ENCODE measurements around the gene LPP.

Gene LPP

DNA sequence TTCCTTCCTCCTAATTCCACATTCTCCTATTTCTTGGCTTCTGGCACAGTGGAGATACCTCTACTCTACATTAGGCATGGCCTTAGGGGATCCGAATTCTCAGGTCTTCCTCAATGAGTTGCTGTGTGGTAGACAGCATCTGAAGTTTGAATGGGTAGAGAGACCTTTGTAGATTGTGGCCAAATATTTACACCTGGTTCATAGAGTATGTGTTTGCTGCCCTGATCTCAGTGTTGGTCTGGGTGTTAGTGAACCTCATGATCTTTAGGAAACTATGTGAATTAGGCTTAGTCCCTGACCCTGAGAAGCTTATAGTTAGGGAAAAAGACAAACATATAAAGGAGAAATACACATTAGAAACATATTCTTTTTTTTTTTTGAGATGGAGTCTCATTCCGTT, 75.8 kb downstream of the LPP start:
- DNase-seq, result no peak

DNA sequence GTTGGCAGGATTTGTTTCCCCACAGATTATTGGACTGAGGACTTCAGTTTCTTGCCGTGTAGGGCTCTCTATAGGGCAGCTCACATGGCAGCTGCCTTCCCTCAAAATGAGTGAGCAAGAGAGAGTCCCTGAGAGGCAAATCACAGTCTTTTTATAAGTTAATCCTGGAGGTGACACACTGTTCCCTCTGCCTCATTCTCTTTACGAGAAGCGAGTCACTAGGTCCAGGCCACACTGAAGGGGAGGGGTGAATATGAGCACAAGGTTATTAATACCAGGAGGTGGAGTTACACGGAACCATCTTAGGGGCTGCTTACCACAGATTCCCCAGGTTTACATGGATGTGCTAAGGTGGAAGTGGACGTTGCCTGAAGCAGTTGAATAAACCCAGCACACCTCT, 77.0 kb downstream of the LPP start:
- peak; percentile 25 for DNase-seq

DNA sequence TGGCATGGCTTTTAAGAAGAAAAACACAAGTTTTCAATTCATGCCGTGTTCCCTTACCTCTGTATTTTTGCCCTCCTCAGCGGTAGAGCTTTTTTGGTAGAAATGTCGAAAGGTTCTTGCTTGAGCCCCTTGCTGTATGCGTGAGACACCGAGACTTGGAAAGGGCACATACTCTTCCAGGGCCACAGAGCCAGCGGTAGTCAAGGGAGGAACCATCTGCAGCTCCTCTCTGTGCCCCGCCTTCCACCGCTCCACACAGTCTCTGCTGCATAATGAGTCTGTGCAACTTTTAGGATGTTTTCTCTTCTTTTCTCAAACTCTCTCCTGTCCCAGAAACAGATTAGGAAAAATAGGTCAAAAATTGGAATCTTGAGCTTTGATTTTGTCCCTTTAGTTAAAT, 77.5 kb downstream of the LPP start:
- no peak for DNase-seq

DNA sequence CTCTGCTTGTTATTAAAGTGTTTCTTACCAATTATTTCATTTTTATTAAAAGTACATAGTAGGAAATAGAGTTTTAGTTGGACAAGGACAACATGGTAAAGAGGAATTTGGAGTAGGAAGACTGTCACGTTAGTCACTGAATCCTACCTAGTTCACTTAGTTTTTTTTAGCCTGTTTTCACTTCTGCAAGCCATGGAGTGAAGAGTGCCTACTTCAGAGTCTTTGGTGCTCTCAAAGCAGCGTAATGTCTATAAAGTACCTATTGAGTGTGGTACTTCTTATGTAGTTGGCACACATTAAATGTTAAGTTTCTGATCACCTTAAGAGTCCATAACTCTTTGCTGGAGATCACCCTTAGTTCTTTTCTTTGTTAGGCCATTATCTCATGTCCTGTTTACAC, 78.7 kb downstream of the LPP start:
- no peak for DNase-seq

DNA sequence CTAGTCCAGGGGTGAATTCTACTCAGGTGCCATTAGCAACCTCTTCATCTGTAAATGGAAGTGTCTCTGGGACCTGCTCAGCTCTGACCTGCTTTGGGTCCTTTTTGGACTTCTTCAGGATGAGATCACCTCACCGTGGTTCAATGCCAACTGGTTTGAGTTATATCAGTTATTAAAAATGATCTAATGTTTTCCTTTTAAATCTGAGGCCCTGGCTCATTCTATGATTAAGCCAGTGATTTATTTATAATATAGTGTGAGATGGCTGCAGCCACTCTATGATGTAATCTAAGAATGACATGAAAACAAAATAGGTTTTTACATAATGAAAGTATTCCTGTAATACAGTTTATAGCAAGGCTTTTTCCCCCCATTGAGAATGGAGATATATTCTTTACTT, 79.4 kb downstream of the LPP start:
- DNase-seq, result no peak

DNA sequence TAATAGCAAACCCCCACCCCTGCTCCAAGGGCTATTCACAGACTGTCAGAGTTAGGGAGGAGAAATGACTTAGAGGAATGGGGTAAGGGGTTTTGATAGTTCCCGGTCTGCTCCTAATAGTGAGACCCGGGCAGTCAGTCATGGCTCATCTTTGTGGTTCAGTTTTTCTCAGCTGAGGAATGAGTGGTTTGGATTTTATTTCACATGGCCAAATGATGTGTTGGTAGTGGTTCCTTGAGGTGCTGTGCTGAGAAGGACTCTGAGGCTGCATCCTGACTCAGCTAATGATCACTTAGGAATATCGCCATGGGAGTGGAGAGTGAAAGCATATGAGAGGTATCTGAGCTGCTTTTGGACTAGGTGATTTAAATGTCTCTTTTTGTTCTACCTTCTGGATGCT, 80.2 kb downstream of the LPP start:
- no peak for DNase-seq

DNA sequence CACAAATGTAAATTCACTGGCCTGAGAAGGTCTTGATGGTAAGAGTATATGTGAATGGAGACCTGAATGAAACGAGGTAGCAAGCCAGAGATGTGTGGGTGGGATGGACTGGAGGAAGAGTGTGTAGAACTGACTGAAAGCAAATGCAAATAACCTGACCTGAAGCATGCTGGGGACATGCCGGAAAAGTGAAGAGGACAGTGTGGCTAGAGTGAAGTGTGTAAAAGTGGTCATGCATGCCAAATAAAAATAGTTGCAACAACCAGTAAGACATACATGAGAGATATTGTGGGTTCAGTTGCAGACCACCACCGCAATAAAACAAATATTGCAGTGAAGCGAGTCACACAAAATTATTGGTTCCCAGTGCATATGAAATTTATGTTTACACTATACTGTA, 82.3 kb downstream of the LPP start:
- no peak for DNase-seq

DNA sequence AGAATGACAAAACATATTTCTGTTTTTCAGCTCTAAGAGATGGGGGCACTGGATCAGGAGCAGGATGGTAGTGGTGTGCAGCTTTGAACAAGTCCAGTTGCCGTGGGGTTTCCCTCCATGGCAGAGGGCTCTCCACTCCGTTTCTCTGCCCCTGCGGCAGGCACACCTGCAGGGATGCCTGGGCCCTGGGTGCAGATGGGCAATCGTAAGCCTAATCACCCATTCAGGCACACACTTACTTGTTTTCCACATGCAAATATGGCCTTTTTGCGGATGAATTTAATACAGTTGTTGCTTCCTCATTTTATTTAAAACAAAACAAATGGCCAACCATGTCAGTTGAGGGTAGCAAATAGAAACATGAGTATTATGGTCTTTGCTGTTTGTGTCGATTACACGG, 85.1 kb downstream of the LPP start:
- DNase-seq, result no peak

DNA sequence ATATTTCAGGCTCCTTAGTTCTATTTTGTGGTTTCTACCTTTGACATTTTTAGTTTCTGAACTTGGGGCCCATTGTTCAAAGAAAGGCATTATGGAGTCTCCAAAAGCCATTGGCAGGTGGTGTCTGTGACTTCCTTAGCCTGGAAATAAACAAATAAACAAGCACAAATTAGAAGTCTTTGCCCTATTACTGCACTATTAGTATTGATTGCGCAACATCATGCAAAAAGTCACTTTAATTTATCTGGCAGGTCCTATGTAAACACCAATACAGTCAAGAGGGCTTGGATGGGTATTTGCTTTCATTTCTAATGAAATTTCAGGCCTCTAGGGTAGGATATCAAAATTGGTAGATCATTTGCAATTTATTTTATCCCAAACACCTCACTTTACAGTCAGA, 85.6 kb downstream of the LPP start:
- DNase-seq, result no peak

DNA sequence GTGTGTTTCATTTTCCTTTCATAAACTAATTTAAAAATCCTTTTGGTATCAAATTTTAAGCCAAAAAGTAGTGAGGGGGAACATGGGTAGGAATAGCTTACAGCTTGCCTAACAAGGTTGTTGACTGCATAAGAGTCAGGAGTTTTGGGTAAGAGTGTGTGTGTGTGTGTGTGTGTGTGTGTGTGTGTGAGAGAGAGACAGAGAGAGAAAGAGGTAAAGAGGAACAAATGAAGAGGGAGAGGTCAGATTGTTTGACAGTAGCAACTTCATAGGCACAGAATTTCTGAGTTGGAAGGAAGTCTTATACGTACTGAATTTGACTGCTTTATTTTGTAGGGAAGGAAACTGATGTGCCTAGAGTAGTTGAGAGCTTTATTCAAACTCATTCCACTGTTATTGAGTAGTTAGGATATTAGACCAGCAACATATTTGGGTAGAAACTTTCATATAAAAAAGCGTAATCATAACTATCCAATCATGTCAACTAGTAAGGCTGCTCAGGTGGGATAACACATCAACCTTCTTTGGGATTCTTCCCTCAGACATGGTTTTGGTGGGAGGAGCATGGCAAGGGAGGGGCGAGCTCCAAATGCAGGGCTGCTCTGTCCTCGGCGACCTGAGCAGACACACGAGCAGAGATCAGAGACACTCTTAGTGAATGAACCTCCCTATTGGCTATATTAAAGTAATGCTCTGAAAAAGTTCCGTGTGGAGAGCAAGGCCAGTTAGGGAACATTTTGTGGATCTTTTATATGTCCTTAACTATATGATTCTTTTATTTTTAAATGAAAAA, 86.4 kb downstream of the LPP start:
- DNase-seq, result no peak

DNA sequence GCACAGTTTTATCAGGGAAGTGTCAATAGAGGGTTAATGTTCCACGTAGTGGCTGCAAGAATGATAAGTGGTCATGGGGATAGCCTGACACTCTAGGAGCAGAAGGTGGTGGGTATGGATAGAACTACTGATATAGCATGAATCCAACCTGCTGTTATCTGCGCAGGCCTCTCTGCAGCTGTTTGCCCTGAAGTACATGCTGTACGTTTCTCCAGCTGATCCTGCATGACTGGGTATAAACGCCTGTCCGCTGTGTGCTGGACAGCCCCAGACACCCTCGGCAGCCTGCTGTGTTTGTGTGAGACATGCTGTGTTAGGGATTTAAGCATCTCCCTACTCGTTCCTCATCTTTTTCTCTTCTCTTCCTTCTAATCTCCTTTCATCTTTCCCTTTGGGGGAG, 87.1 kb downstream of the LPP start:
- DNase-seq, result no peak

DNA sequence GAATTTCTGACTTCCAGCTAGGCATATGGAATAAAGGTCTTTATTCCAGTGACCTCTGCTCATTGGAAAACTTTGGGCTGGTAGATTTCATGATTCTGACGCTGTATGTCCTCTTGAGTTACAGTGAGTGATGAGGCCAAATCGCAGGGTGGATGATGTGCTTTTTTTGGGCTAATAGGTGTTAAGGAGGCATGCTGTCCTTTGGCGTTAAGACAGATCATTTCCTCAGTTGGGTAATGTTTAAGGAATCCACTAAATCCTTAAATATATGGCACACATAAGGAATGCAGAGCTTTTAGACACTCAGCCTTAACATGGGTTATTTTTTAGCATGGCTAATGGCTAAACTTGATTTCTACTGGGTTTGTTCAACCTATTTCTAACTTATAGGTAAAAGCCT, 87.9 kb downstream of the LPP start:
- DNase-seq, result no peak

DNA sequence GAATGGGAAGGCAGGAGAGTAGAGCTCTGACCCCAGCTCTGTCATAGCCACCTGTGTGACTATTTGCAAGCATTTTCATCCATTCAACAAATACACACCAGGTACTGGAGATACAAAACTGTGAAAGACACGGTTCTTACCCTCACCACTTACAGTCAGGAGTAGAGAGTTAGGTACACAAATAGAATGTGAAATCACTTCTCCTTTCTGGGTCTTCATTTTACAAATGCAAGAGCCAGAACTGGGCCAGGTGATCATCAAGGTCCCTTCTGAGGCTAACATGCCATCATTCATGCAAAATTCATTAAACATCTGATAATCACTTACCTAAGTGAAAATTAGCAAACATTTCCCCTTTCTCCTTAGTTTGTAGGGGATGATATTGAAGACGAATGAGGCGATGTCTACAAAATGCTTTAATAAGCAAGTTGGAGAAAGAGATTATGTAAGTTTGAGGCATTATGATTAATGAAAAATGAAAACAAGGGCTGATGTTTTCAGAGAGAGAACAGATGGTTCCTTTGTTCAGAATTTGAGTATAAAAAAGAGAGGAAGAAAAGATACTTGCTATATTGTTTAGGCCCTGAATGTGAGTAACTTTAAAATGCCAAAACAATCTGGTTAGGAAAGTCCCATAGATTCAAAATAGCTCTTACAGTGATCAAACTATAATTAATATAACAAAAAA, 88.6 kb downstream of the LPP start:
- DNase-seq, result no peak

DNA sequence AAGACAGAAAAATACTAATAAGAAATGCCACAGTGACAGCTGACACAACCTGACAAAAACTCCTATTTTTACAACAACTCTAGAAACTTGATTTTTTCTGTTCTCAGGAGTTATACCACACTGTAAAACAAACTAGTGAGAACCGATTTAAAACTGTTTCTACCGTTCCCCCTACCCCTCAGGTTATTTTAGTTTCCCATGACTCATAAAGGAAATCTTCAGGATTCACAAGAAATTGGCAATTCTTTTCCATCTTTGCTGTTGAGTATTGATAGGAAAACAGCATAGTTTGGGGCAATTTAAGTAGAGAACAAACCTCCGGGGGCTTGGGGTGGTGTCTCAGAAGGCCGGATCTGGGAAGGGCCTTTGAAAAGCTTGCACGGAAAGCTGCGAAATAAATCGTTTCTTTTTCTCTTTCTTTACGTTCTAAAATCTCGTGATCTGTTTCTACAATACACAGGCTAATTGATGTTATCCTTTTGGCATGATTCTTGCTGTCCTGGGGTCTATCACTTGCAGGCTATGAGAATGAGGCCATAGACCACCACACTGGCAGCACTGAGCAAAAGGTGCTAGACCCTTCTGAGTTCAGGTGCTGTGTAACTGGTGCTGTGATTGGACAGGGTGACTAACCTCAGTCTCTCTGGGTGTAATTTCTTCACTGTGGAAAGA, 89.3 kb downstream of the LPP start:
- DNase-seq, result no peak

DNA sequence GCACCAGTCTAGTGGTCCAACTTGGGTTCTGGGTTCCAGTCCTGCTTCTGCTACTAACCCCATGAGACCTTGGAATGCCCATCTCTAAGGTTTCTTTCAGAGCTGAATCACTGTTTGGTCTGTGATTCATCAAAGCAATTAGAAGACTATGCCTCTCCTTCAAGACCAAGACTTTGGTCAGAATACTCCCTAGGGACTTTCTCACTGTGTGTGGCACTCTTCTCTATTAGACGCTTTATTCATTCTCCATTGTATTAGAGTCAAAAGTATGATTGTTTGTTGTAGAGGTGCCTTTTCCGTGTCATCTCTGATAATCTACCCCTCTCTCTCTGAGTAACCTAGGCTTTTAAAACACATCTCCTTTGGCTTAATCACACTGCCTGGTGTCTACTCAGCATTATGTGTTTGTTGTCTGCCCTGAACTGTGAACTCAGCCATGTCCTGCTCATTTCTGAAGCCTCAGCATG, 90.5 kb downstream of the LPP start:
- no peak for DNase-seq

DNA sequence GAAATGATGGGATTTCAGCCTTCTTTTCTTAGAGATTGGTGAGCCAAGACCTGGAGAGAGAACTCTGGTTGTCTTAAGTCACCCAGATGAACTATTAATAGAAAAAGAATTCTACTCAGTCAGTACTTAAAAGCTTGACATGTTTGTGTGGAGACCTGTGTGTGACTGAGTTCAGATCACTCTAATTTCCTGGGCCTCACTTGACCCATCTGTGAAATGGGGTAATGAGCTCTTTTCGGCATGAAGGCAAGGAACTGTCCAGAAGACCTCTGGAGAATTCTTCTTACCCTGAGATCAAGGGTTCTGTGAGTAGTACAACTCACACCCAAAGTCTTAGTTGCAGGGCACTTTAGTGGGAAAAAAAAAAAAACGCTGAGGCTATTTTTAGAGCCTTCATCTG, 92.9 kb downstream of the LPP start:
- DNase-seq, result no peak

DNA sequence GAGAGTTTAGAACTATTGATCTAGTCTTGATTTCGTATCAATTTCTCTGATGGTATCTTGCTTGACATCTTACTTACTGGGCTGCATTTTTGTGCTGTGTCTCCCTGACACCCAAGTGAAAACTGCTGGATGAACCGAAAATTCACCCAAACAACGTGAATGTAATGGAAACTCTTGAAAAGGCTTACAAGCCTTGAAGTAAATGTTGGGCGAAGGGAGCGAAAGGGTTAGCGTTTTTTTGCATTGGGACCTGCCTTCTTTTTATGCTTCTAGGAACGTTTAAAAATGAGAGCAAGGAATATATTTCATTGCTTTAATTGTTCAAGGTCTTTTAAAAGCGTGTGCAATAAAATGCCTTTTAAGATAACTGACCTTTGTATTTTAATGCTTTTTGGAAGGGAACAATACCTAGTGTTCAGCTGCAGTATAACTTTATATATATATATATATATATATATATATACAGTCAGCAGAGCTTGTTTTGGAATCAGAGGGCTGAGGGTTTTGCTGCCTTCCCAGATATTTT, 94.1 kb downstream of the LPP start:
- no peak for DNase-seq

DNA sequence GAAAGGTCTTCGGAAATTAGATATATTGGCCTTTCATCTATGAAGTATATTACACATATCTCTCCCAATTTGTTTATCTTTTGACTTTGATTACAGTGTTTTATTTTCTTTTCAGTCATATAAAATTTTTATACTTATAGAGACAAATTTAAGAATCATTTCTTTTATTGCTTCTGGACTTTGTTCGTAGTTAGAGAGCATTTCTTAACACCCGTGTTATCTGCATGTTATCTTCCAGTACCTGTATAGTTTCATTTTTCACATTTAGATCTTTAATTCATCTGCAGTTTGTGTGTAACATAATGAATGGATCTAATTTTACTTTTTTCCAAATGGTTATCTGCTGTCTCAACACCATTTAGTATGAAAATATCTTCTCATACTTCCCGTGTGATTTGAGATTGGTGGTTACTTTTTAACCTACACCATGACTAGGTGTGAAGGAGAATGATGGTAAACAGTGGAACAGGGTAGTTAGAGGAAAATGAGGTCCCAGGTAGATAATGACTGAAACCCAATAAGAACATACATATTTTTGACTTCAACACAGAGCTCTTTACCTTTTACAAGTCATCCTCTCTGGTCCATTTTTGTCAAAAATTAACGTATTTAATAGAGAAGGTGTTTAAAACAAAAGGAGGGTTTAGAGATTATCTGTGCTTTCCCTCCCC, 99.3 kb downstream of the LPP start:
- no peak for DNase-seq

DNA sequence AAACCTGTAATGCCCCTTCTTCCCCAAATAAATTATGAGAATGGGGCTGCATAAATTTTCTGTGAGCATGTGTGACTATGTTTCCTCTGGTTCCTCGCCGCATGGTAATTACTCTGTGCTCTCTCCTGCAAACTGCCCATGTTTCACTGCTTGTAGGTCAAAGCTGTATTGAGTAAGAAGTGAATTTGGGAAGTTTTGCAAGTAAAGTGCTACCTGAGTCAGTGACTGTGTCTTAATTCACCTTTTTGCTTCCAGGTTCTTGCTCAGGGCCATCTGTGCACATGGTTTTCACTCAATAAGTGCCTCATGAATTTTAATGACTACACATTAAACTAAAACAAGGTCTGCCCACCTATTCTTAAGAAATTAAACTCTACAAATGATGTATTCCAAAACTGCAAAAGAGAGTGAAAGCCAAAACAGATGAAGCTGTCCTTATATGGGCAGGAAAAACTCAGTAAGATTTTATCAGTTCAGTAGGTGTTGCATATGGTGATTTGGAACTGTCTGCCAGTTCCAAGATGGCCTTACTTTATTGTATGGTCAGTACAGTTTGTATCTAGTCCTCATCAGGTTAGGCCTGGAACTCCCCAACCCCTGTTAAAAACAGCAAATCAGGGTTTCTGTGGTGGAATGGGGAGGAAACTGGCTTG, 100.0 kb downstream of the LPP start:
- peak; percentile 35 for DNase-seq

DNA sequence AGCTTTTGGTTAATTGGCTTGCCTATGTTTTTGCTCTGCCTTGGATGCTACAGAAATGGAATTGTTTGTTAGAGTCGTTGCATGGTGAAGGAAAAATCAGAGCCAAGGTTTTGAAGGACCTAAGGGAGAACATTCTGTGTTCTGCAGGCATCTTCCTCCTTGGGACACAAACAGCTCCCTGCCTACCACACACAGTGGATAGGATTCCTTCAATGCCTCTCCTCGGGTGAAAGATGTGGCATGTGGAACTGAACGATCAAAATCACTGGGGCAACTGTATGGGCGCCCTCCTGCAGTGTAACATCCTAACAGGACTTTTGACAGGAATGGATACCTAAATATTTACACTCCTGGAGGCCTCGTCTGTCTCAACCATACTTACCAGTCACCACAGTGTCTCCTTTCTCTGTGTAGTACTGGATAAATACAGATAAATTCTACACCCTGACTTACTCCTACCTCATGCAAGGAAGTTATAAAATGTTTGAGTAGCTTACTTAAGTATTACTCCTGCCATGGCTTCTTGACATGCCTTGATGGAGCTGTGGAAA, 100.6 kb downstream of the LPP start:
- no peak for DNase-seq

DNA sequence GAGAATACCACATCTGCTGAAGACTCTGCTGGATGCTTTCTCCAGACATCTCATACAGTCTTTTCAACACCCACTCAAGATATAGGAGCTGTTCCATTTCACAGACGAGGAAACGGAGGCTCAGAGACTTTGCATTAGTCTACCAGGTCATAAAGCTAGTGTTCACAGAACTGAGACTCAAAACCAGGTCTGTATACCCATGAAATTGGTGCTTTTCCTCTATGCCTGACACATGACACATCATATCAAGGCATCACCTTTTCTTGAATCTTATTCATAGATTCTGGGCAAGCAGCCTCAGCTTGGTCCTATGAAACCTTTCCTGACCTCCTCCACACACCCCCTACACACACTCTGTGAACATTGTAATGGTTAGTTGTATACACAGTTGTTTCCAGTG, 101.2 kb downstream of the LPP start:
- DNase-seq, result peak; percentile 25

DNA sequence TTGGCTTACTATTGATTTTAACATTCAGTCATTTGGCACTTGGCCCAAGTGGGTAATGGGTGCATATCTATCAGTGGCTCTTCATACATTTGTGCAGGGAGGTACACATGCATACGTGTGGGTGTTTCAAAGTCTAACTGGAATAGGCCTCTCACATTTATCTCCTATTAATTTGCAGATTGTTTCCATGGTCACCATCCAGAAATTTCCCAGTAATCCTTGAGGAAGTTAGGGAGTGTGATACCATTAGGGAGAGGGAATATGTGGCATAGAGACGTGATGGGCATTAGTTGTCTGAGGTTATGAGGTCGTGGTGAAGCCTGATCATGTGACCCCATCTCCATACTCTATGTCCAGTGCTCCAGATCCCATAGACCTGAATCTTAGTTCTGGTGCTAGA, 102.8 kb downstream of the LPP start:
- DNase-seq, result no peak
